OCI-M2 (cell line): Measurements from ENCODE around the gene IDE.
"Not testable (repeated sequence)": the region's sequence is repeated elsewhere in the genome, so short reads cannot be mapped to it uniquely, and the experiment has no call there.

Source experiments
- DNase-seq: peaks from one replicate; lab custom pipeline; 2025; ENCODE audit not compliant: unreplicated experiment; lab: John Stamatoyannopoulos, UW

The IDE gene

DNA sequence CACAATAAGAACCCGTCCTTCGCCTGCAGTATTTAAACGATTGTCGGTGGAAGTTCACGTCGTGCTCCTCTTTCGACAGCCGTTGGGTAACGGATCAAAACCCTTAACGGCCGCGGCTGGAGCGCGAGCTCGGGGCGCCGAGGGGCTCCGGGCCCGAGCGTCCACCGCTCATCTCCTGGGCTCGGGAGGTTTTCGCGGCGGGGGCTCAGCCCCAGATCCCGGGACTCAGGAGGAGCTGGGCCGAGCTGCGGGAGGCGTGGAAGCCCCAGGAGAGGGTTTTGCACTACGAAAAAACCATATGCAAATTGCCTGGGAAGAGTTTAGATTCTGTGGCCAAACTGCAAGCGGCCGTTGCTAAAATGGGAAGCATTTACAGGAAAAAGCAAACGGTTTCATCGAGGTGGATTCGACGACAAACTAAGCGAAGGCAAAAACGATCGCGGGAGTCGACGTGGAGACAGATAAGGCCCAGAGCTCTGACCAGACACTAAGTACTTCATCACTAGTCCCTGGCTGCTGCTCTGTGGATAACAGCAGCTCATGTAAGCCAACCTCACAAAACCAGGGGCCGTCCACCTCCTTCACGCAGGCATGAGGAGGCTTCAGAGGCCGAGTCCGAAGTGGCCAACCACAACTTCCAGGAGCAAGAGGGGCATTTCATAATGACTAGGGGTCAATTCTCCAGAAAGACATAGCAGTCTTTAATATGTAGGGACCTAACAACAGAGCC is 153.2 kb downstream of the IDE start:
- no peak for DNase-seq

- DNase-seq = no peak
Observed at GRCh38 chr10:92419740-92420545, 153.9 kb downstream of the IDE start.

- DNase-seq = no peak
Observed at GRCh38 chr10:92418891-92419290, 155.0 kb downstream of the IDE start.

GRCh38 chr10:92418221-92418620 is 155.7 kb downstream of the IDE start:
- DNase-seq = no peak

DNA sequence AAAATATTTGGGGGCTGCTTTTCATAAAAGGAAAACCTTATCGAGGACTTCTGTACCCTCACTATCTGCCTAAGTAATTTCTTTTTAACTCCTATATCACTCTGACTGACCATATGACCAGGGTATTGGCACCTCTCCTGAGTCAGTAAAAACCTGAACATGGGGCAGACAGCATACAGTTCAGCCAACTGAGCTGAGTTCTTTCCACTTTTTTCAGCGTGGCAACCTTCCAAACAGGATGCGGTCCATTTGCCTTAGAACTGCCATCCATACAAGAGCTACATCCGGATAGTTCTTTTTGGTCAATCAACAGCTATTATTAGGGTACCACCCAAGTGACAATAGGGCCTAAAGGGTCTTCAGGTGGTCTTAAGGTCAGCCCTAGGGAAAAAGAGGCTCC is 160.4 kb downstream of the IDE start:
- no peak for DNase-seq

DNA sequence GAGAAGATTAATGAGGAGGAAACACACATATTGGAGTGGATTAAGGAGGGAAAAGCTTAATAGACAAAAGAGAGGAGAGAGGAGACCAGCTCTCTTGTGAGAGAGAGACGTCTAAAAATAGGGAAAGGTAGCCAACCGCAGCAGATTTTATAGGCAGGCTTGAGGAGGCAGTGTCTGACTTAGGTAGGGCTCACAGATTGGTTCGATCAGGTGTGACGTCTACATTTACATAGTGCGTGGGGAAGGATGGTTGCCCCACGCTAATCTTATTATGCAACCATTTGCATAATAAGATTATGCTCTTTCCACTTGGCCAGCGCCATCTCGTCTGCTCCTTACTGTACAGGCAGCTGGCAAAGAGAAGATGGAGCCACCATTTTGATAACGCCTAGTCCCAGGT is 160.9 kb downstream of the IDE start:
- DNase-seq = no peak

GRCh38 chr10:92411406-92411805 is 162.5 kb downstream of the IDE start:
- no peak for DNase-seq

- no peak for DNase-seq
Observed at GRCh38 chr10:92410501-92410900, 163.4 kb downstream of the IDE start.

GRCh38 chr10:92408017-92408361 is 165.9 kb downstream of the IDE start:
- DNase-seq = no peak

DNA sequence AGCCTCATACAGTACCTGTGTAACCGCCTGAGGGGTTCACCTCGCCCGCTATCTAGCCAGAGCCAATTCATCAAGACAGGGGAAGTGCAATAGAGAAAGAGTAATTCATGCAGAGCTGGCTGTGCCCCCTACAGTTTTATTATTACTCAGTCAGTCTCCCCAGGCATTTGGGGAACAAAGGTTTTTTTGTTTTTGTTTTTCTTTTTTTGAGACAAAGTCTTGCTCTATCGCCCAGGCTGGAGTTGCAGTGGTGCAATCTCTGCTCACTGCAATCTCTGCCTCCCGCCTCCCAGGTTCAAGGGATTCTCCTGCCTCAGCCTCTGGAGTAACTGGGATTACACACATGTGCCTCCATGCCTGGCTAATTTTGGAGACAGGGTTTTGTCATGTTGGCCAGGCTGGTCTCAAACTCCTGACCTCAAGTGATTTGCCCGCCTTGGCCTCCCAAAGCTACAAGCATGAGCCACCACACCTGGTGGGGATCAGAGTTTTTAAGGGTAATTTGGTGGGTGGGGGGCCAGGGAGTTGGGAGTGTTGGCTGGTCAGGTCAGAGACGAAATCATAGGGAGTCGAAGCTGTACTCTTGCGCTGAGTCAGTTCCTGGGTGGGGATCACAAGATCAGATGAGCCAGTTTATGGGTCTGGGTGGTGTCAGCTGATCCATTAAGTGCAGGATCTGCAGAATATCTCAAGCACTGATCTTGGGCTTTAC is 166.4 kb downstream of the IDE start:
- no peak for DNase-seq

- no peak for DNase-seq
Observed at GRCh38 chr10:92405419-92405924, 168.4 kb downstream of the IDE start.

DNA sequence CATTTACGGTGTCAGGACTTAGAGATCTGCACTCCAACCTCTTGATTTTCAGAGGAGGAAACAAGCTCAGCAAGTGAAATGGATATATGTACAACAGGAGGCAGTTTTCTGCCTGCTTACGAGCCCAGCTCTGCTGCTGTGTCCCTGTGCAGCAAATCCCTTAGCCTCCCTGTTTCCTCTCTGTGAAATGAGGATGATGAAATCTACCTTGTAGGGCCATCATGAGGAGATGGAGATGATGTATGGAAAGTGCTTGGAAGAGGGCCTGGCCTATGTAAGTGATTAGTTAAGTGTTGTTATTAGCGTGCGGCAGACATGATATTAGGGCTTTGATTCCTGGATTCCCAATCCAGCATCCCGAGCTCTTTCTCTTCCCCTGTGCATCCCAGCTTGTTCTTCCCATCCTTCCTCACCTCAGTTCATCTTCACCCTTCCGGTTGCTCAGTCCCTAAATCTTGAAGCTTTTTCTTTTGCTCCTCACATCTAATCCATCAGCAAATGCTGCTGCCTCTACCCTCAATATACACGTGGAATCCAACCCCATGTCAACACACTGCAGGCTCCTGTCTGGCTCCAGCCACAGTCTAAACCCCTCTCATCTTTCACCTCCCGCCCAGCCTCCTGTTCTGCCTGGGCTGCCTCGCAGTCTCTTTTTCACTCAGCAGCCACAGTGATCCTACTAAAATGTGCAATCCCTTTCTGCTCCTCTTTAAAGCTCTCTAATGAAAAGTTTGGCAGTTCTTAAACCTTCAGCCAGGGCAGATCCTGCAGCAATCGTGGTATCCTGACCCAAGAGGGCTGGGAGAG is 169.1 kb downstream of the IDE start:
- no peak for DNase-seq

DNA sequence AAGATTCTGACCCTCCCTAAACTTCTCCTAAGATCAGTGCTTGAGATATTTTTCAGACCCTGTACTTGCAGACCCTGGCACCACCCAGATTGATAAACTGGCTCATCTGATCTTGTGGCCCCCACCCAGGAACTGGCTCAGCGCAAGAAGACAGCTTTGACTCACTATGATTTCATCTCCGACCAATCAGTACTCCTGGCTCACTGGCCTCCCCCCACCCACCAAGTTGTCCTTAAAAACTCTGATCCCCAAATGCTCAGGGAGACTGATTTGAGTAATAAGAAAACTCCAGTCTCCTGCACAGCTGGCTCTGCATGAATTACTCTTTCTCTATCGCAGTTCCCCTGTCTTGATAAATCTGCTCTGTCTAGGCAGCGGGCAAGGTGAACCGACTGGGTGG is 171.7 kb downstream of the IDE start:
- DNase-seq = not testable (repeated sequence)
